Body of pancreas (tissue), 4 donors: Measurements from ENCODE around the gene IFI27L2.

Source experiments
- POLR2A ChIP-seq, 3 donors: fragments of 450-650 bp; IDR thresholded peaks; one replicate each; pipeline ENCODE4 v1.6.1; 2016; ENCODE audit warnings: antibody characterized with exemption in 3 of 3, mild to moderate bottlenecking in 2 of 3
- TF ChIP-seq, protein P1 (sequence below), 7 experiments: fragments of 450-650 bp in 4 of 7; fragments of 200-600 bp in 3 of 7; sonication (generic) in 3 of 7; IDR thresholded peaks; one replicate each; pipeline ENCODE4 v1.5.1; 2016 to 2019; ENCODE audit warnings: antibody characterized with exemption in 7 of 7

- TF ChIP-seq, protein P1, sequence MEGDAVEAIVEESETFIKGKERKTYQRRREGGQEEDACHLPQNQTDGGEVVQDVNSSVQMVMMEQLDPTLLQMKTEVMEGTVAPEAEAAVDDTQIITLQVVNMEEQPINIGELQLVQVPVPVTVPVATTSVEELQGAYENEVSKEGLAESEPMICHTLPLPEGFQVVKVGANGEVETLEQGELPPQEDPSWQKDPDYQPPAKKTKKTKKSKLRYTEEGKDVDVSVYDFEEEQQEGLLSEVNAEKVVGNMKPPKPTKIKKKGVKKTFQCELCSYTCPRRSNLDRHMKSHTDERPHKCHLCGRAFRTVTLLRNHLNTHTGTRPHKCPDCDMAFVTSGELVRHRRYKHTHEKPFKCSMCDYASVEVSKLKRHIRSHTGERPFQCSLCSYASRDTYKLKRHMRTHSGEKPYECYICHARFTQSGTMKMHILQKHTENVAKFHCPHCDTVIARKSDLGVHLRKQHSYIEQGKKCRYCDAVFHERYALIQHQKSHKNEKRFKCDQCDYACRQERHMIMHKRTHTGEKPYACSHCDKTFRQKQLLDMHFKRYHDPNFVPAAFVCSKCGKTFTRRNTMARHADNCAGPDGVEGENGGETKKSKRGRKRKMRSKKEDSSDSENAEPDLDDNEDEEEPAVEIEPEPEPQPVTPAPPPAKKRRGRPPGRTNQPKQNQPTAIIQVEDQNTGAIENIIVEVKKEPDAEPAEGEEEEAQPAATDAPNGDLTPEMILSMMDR (IDR thresholded peaks at IDR 0.05), result no peak
- no peak for TF ChIP-seq POLR2A (IDR thresholded peaks at IDR 0.05)
These were observed 8.6 kb downstream of the IFI27L2 start for GRCh38 chr14:94120667-94121340.
